ENCODE data around the gene UVSSA. TPM values are rescaled to one million over a fixed set of nuclear protein-coding genes. Genes with fewer than 3 reads are reported as not detected.

Gene UVSSA
- total RNA-seq, 3 donors from 2014 or later: 13.9 to 22.9 (median 14.3) TPM

DNA sequence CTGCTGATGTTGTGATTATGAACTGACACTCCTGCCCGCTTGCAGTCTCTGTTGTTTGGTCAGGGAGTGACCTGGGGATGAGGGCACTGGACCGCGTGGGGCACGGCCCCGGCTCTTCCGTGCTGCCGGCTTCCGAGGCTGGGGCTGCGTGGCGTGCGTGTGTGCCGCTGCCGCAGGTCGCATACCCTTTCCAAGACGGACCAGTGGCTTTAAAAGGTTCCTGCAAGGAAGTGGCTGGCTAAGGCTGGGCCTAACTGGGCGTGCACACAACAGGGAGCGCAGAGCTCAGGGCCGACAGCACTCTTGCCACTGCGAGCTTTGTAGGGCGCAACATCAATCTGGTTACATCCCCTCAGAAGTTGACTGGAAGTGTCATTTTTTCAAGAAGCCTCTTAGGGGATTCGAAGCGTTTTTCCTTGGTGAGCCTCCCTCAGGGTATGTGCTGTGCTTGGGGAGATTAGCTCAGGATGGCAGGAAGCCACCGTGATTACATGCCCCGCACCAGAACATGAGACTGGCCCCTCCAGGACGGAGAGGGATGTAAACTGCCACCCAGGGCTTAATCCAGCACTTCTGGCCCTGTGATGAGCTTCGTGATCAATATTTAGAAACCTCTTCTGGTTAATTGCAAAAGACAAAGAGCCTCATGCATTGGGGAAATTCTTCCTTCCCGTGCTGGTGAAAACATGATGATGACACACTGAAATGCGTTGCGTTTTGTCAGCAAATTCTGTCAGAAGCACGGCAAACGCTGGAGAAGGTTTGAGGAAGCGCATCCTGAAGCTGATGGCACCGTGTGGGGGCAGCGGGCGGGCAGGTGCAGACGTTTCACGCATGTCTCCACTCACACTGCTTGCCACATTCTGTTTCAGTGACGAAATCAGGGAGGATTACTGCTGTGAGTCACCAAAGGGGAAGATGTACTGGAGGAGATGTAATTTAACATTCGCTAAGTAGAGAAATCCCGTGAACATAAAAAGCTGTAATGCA lies 46.2 kb upstream of the UVSSA start:
- no peak for DNase-seq (ENCODE audit: low spot score in 2 of 2)
- no peaks in the 10 kb centered on the region for H3K36me3 ChIP-seq

DNA sequence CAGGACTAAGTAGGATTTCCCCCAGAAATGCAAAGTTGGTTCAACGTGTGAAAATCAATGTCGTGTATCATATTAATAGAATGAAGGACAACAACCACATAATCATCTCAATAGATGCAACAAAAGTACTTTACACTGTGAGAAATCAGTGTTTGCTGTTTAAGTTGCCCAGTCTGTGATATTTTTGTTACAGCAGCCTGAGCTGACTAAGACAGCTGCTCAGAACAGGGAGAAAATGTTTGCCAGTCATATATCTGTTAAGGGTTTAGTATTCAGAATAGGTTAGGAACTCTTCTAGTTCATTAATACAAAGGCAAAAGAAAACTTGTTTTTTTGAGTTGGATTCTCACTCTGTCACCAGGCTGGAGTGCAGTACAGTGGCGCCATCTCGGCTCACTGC lies 44.8 kb upstream of the UVSSA start:
- Histone ChIP-seq H3K27me3 (no peaks in the 10 kb centered on the region), H3K27ac (no peak overlapping the region), H3K9me3 (no peaks in the 10 kb centered on the region), H3K36me3 (no peaks in the 10 kb centered on the region), H3K4me1 (no peaks in the 10 kb centered on the region), H3K4me3 (no peak overlapping the region)
- intact Hi-C loops (cut with DNase I; ENCODE audit: low total_unique reads): no loop called here
- DNase-seq (ENCODE audit: low spot score in 2 of 2): no peak
- TF ChIP-seq, protein P1, sequence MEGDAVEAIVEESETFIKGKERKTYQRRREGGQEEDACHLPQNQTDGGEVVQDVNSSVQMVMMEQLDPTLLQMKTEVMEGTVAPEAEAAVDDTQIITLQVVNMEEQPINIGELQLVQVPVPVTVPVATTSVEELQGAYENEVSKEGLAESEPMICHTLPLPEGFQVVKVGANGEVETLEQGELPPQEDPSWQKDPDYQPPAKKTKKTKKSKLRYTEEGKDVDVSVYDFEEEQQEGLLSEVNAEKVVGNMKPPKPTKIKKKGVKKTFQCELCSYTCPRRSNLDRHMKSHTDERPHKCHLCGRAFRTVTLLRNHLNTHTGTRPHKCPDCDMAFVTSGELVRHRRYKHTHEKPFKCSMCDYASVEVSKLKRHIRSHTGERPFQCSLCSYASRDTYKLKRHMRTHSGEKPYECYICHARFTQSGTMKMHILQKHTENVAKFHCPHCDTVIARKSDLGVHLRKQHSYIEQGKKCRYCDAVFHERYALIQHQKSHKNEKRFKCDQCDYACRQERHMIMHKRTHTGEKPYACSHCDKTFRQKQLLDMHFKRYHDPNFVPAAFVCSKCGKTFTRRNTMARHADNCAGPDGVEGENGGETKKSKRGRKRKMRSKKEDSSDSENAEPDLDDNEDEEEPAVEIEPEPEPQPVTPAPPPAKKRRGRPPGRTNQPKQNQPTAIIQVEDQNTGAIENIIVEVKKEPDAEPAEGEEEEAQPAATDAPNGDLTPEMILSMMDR (IDR thresholded peaks at IDR 0.05): no peak
- no peak for TF ChIP-seq POLR2A (IDR thresholded peaks at IDR 0.05)
- TF ChIP-seq POLR2AphosphoS5 (IDR thresholded peaks at IDR 0.05): no peak

More for the DNA sequence above, 46.2 kb upstream of the UVSSA start:
- H3K27me3 ChIP-seq: no peaks in the 10 kb centered on the region
- no peaks in the 10 kb centered on the region for H3K4me1 ChIP-seq
- H3K4me3 ChIP-seq: no peak overlapping the region
- TF ChIP-seq POLR2AphosphoS5 (IDR thresholded peaks at IDR 0.05): peak in 1 of 3 donors; percentile 72
- no peak for TF ChIP-seq POLR2A (IDR thresholded peaks at IDR 0.05)
- intact Hi-C loops (cut with DNase I; ENCODE audit: low total_unique reads): no loop called here
- H3K27ac ChIP-seq: peak overlapping the region in 1 of 2 donors; percentile 66
- H3K9me3 ChIP-seq: no peaks in the 10 kb centered on the region

DNA sequence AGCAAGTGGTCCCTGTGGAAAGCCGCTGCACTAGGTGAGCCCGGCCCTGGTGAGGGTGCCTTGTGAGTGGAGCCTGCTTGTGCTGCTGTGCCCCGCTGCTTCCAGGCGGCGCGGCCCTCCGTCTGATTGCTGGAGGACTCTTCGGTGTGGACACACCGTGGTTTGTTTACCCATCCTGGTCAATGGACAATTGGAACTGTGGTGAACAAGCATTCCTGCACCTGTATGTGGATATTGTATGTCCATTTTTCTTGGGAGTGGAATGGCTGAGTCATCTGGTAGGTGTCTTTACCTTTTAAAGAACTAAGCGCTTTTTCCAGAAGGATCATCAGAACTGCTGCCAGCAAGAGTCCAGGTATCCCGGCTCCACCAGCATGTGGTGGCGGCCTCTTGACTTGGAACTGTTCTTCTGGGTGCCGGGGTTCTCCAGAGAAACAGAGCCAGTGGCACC lies 41.7 kb upstream of the UVSSA start:
- peaks cover 4 to 7% of the 10 kb centered on the region in 2 donors for H3K4me1 ChIP-seq
- TF ChIP-seq, protein P1 (IDR thresholded peaks at IDR 0.05): no peak
- TF ChIP-seq POLR2A (IDR thresholded peaks at IDR 0.05): no peak
- TF ChIP-seq POLR2AphosphoS5 (IDR thresholded peaks at IDR 0.05): no peak
- intact Hi-C loops (cut with DNase I; ENCODE audit: low total_unique reads): no loop called here

DNA sequence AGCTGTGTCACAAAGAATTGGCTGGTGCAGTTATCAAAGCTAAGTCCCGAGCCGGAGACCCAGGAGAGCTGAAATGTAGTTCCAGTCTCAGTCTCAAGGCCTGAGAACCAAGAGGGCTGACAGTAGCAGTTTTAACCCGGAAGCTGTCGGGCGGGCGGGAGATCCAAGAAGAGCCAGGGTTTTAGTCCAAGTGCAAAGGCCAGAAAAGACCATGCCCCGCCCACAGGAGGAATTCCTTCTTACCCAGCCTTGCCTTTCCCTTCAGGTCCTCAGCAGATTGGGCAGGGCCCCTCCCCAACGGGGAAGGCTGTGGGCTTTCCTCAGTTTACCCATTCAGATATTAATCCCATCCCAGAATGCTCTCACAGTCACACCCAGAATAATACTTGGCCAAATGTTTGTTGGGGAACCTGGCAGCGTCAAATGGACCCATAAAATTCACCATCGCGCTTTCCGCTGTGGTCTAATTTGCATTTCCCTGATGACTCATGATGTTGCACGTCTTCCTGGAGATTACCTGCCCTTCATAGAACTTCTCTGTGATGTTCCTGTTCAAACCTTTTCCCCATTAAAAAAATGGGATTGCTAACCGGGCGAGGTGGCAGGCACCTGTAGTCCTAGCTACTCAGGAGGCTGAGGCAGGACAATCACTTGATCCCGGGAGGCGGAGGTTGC lies 41.1 kb upstream of the UVSSA start:
- Histone ChIP-seq H3K9me3 (no peaks in the 10 kb centered on the region), H3K27me3 (no peaks in the 10 kb centered on the region), H3K36me3 (no peaks in the 10 kb centered on the region), H3K27ac (peak overlapping the region in 1 of 2 donors; percentile 10), H3K4me3 (no peak overlapping the region), H3K4me1 (peaks cover 6 to 7% of the 10 kb centered on the region in 2 donors)
- intact Hi-C loops (cut with DNase I; ENCODE audit: low total_unique reads): no loop called here
- TF ChIP-seq, protein P1 (IDR thresholded peaks at IDR 0.05): no peak
- TF ChIP-seq POLR2A (IDR thresholded peaks at IDR 0.05): no peak
- TF ChIP-seq POLR2AphosphoS5 (IDR thresholded peaks at IDR 0.05): no peak
- no peak for DNase-seq (ENCODE audit: low spot score in 2 of 2)

More for the DNA sequence above, 41.7 kb upstream of the UVSSA start:
- H3K36me3 ChIP-seq: no peaks in the 10 kb centered on the region
- no peak overlapping the region for H3K27ac ChIP-seq
- H3K4me3 ChIP-seq: no peak overlapping the region
- no peaks in the 10 kb centered on the region for H3K9me3 ChIP-seq
- DNase-seq (ENCODE audit: low spot score in 2 of 2): no peak
- no peaks in the 10 kb centered on the region for H3K27me3 ChIP-seq

- no peak for DNase-seq (ENCODE audit: low spot score in 2 of 2)
- peaks cover 6 to 7% of the 10 kb centered on the region in 2 donors for H3K4me1 ChIP-seq
- no peaks in the 10 kb centered on the region for H3K9me3 ChIP-seq
- TF ChIP-seq POLR2A (IDR thresholded peaks at IDR 0.05) (no peak), POLR2AphosphoS5 (IDR thresholded peaks at IDR 0.05) (no peak)
- TF ChIP-seq, protein P1 (IDR thresholded peaks at IDR 0.05): no peak
- H3K36me3 ChIP-seq: no peaks in the 10 kb centered on the region
- no peaks in the 10 kb centered on the region for H3K27me3 ChIP-seq
- intact Hi-C loops (cut with DNase I; ENCODE audit: low total_unique reads): no loop called here
- no peak overlapping the region for H3K27ac ChIP-seq
- H3K4me3 ChIP-seq: no peak overlapping the region
Measured at GRCh38 chr4:1307951-1308735, 38.9 kb upstream of the UVSSA start.

Data from breast epithelium (tissue), 4 donors.